Right hindlimb (tissue), 1 donor: Measurements from ENCODE around the gene WAS.

Experiments
- DNase-seq: peaks from one replicate; pipeline ENCODE4 v3.0.0-alpha.2; 2018

The WAS gene

GRCh38 chrX:48713847-48714246 lies 30.2 kb downstream of the WAS start:
- no peak for DNase-seq

- DNase-seq: no peak
Measured at GRCh38 chrX:48714573-48714972, 31.0 kb downstream of the WAS start.

GRCh38 chrX:48715072-48715471 lies 31.5 kb downstream of the WAS start:
- no peak for DNase-seq

DNA sequence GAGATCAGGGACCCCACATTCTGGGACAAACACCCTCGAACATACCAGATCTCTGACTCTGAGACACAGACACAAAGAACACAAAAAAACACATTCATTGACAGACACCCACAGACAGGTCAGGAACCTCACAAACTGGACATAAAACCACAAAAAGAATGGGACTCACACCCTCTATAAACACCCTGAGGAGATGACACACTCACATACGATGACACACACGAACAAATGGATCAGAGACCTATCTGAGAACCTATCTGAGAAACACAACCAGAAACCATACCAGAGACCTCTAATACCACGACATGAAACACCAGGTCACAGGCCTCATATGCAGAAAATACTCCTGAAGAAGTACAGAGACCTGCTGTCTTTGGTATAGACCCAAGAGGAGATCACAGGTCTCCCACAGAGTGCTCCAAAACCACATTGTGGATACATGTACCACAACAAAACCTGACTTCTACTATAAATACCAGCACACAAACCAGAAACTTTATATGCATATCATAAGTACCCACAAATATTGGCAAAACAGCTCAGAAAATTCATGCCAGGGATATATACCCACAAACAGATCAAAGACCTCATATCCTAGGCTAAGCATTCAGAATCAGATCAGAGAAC lies 32.4 kb downstream of the WAS start:
- DNase-seq: no peak

GRCh38 chrX:48719958-48720357 lies 36.4 kb downstream of the WAS start:
- DNase-seq: no peak

GRCh38 chrX:48720577-48721250 lies 37.1 kb downstream of the WAS start:
- no peak for DNase-seq

GRCh38 chrX:48721916-48722315 lies 38.3 kb downstream of the WAS start:
- no peak for DNase-seq

GRCh38 chrX:48726596-48726995 lies 43.0 kb downstream of the WAS start:
- DNase-seq: no peak

DNA sequence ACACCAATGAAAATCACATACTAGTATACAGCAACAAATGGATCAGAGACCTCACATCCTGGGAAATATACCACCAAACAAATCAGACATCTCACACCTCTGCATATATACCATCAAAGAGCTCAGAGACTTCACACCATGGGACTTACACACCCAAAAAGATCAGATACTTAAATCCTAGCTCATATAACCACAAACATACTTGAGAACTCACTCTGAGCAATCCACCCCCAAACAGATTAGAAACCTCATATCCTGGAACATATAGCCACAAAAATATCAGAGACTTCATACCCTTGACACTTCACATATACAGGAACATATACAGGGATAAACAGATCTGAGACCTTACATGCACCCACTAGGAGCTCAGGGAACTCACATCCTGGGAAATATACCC lies 45.1 kb downstream of the WAS start:
- no peak for DNase-seq

DNA sequence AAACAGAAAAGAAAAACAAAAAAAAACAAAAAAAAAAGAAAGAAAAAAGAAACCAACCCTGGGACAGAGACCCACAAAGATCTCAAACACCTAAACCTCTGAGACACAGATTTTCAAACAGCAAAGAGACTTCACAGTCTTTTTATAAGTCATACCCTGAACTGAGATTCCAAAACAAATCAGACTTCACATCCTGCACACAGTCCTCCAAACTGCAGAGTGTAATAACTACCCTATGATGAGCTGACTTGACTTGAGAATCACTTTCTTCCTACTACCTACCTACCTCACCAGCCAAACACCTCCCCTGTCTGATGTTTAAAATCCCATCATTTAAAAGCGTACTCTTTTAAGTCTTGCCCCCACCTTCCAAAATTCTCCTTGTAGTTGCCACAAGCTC lies 52.7 kb downstream of the WAS start:
- DNase-seq: no peak

DNA sequence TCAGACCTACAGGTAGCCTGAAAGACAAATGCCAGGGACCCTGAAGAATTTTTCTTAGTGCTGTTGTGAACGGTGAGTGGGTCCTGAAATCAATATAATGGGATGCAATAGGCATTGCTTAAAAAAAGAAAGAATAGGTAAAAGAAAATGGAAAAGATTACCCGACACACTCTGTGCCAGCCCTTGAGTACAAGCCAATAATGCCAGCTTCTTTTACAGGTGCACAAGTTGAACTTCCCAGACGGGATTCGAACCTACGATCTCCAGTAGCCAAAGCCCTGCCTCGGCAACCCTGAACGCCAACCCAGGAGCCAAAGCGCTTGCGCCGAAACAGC lies 53.2 kb downstream of the WAS start:
- DNase-seq: no peak

GRCh38 chrX:48737213-48737938 lies 53.8 kb downstream of the WAS start:
- DNase-seq: peak; percentile 95

GRCh38 chrX:48737940-48738339 lies 54.3 kb downstream of the WAS start:
- no peak for DNase-seq
